ENCODE data around the gene KRTAP5-4. TPM values are rescaled to one million over a fixed set of nuclear protein-coding genes. Genes with fewer than 3 reads are reported as not detected.

Gene KRTAP5-4
- total RNA-seq, 1 donor from 2014 or later, result not detected

DNA sequence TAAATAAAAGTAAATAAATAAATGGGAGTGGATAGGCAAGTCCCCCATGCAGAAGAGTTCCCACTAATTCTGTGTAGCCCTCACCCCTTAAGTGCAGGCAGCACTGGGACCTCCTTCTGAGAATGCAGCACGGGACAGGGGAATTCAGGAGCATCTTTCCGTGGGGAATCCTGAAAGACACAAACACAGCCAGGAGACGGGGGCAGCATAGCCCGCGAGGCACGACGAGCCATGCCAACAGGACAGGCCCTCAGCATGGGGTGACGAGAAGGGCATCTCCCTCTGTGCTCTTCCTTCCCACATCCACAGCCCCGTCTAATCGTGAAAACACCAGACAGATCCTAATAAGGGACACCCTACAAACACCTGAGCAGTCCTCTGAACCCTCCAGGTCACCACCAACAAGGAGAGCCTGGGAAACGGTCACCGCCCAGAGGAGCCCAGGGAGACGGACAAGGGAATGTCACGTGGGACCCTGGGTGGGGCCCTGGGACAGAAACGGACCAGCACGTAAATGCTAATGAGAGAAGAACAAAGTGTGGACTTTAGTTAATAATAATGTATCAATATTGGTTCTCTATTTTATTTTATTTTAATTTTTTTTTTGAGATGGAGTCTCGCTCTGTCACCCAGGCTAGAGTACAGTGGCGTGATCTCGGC lies 14.5 kb upstream of the KRTAP5-4 start:
- no peaks in the 10 kb centered on the region for H3K36me3 Mint-ChIP-seq (ENCODE audit: low read depth)
- H3K4me3 Mint-ChIP-seq, result no peak overlapping the region
- TF ChIP-seq CTCF (conservative IDR thresholded peaks at IDR 0.05), result no peak
- no peak for DNase-seq (ENCODE audit: low read depth, low spot score)
- H3K27ac Mint-ChIP-seq (ENCODE audit: unreplicated experiment), result no peak overlapping the region
- H3K27me3 Mint-ChIP-seq (ENCODE audit: low read depth), result peaks cover 16% of the 10 kb centered on the region
- no peaks in the 10 kb centered on the region for H3K4me1 Mint-ChIP-seq
- H3K9me3 Mint-ChIP-seq, result no peaks in the 10 kb centered on the region

DNA sequence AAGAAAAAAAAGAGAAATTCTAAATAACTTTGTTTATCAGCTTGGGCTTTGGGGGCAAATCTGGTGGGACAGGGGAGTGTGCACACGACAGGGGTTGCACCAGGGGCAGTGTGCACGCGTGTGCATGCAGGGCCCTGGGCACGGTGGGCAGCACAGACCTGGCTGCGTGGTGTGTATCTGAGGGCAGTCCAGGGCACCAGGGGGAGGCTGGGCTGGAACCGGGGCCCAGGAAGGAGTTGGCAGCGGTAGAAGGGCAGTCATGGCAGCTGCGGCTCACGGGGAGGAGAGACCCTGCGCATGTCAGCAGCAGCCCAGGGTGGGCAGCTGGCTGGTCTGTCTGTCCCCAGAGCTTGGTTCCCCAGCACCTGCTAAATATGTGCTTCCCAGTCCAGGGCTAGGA lies 11.9 kb upstream of the KRTAP5-4 start:
- Mint-ChIP-seq H3K9me3 (no peaks in the 10 kb centered on the region), H3K27me3 (ENCODE audit: low read depth) (peaks cover 19% of the 10 kb centered on the region), H3K4me1 (no peaks in the 10 kb centered on the region), H3K36me3 (ENCODE audit: low read depth) (no peaks in the 10 kb centered on the region), H3K27ac (ENCODE audit: unreplicated experiment) (no peak overlapping the region), H3K4me3 (no peak overlapping the region)
- no peak for TF ChIP-seq CTCF (conservative IDR thresholded peaks at IDR 0.05)
- DNase-seq (ENCODE audit: low read depth, low spot score), result no peak

GRCh38 chr11:1632053-1632714 lies 10.2 kb upstream of the KRTAP5-4 start:
- peaks cover 22% of the 10 kb centered on the region for H3K27me3 Mint-ChIP-seq (ENCODE audit: low read depth)
- H3K4me3 Mint-ChIP-seq, result no peak overlapping the region
- no peak overlapping the region for H3K27ac Mint-ChIP-seq (ENCODE audit: unreplicated experiment)
- no peaks in the 10 kb centered on the region for H3K9me3 Mint-ChIP-seq
- no peak for DNase-seq (ENCODE audit: low read depth, low spot score)
- TF ChIP-seq CTCF (conservative IDR thresholded peaks at IDR 0.05), result no peak
- no peaks in the 10 kb centered on the region for H3K4me1 Mint-ChIP-seq
- no peaks in the 10 kb centered on the region for H3K36me3 Mint-ChIP-seq (ENCODE audit: low read depth)

DNA sequence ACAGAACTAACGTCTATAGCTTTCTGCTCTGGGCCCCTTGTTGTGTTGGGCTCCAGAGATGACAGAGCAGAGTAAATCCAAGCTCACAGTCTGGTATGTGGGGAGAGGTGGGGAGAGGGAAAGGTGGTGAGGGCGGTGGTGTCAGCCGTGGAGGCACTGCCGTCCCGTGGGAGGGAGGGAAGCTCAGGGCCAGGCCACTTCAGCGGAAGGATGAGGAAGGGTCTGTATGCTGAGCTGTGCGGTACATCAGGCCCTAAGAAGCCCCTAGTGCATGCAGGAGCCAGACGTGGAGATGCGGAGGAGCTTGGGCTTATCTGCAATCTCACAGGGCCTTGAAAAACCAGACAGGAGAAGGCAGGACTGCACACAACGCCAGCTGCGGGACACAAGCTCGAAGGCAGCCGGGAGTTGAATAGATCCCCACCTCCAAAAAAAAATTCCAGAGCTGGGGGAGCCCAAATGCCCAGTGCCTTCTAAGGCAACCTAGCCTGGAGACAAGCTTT lies 9.2 kb upstream of the KRTAP5-4 start:
- no peak for TF ChIP-seq CTCF (conservative IDR thresholded peaks at IDR 0.05)
- no peak for DNase-seq (ENCODE audit: low read depth, low spot score)
- Mint-ChIP-seq H3K4me1 (no peaks in the 10 kb centered on the region), H3K9me3 (no peaks in the 10 kb centered on the region), H3K27ac (ENCODE audit: unreplicated experiment) (no peak overlapping the region), H3K36me3 (ENCODE audit: low read depth) (no peaks in the 10 kb centered on the region), H3K4me3 (no peak overlapping the region), H3K27me3 (ENCODE audit: low read depth) (peaks cover 24% of the 10 kb centered on the region)

GRCh38 chr11:1630271-1630670 lies 8.3 kb upstream of the KRTAP5-4 start:
- Mint-ChIP-seq H3K27me3 (ENCODE audit: low read depth) (peaks cover 24% of the 10 kb centered on the region), H3K36me3 (ENCODE audit: low read depth) (no peaks in the 10 kb centered on the region), H3K4me1 (no peaks in the 10 kb centered on the region), H3K27ac (ENCODE audit: unreplicated experiment) (no peak overlapping the region), H3K4me3 (no peak overlapping the region), H3K9me3 (no peaks in the 10 kb centered on the region)
- no peak for TF ChIP-seq CTCF (conservative IDR thresholded peaks at IDR 0.05)
- no peak for DNase-seq (ENCODE audit: low read depth, low spot score)

Measured in neural crest cell (in vitro differentiated cells).